ENCODE data around the gene DAGLB.
A peak's percentile ranks its signal among the peaks of the same experiment; 100 is the strongest.

Gene DAGLB

DNA sequence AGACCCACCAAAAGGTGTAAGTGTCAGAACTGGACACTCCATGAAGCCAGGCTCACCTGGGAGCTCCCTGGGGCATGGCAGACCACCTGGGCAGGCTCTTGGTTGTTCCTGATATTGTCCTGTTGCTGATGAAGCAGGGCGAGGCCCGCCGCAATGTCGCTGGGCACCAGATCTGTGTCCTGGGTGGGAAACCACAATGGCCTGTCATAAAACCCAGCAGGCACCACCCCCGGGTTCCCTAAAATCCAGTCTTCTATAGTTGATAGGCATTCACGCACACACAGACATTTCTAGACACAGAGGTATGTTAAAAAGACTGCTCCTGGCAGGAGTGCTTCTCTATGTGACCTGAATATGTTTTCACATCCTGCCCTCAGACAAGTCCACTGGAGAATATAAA is 15.0 kb downstream of the DAGLB start:
- FAIRE-seq (no peak), DNase-seq (ENCODE audit: low spot score) (no peak)

DNA sequence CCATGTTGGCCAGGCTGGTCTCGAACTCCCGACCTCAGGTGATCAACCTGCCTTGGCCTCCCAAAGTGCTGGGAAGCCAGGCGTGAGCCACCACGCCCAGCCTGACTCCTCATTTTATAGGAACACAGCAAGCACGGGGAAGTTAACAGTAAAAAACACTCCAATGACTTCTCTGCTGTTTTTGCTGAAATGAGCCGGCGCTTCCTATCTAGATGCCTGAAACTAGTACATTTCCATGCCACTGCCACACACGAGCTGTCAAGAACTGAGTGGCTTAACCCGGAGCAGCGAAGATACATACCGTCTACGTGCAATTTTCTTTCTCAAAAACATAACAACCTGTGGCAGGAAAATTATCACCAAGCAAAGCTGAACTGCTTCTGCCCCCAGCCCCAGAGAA is 16.8 kb downstream of the DAGLB start:
- FAIRE-seq (no peak), DNase-seq (ENCODE audit: low spot score) (no peak)

GRCh38 chr7:6430271-6430940 is 17.3 kb downstream of the DAGLB start:
- DNase-seq (ENCODE audit: low spot score), result peak; percentile 51

GRCh38 chr7:6425948-6426347 is 21.8 kb downstream of the DAGLB start:
- no peak for DNase-seq (ENCODE audit: low spot score)
- peak; percentile 95 for FAIRE-seq

More at GRCh38 chr7:6430271-6430940, 17.3 kb downstream of the DAGLB start:
- FAIRE-seq, result no peak

GRCh38 chr7:6423942-6424701 is 23.6 kb downstream of the DAGLB start:
- DNase-seq (ENCODE audit: low spot score) (peak; percentile 61), FAIRE-seq (no peak)

- FAIRE-seq, result peak; percentile 66
- no peak for DNase-seq (ENCODE audit: low spot score)
These were observed 24.7 kb downstream of the DAGLB start for GRCh38 chr7:6422926-6423632.

DNA sequence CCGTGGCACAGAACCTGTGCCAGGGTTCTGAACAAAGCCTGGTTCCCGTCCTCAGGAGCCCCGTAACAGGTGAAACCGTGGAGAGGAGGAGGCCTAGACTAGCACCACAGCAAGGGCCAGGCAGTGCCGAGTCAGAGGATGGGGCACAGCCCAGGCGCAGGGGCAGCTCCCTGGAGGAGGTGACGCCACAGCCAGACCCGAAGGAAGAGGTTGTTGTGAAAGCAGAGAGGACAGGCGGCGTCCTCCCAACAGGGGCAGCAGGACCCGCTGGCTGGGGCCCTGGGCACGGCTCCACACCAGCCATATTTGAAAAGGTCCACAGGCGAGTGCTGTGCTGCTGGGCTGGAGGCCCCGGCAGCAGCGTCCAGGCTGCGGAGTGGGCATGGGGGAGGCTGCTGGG is 25.7 kb downstream of the DAGLB start:
- peak; percentile 17 for FAIRE-seq

GRCh38 chr7:6420680-6421079 is 27.1 kb downstream of the DAGLB start:
- no peak for FAIRE-seq
- DNase-seq (ENCODE audit: low spot score), result no peak

More for the DNA sequence above, 25.7 kb downstream of the DAGLB start:
- no peak for DNase-seq (ENCODE audit: low spot score)

- DNase-seq (ENCODE audit: low spot score), result no peak
- peak; percentile 52 for FAIRE-seq
These were observed 28.4 kb downstream of the DAGLB start for GRCh38 chr7:6419310-6419773.

DNA sequence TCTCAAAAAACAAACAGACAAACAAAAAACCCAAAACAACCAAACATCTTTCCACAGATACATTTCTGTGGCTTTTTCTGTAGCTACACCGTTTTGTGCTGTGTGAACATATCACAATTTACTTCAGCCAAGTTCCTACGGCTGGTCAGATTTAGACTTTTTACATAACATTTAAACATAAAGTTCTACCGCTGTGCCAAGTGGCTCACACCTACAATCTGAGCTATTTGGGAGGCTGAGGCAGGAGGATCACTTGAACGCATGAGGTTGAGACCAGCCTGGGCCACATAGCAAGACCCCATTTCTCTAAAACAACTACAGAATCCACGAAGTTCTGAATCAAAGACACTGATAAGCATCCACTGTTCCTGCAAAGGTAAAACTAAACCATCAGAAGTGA is 30.3 kb downstream of the DAGLB start:
- no peak for DNase-seq (ENCODE audit: low spot score)
- no peak for FAIRE-seq

DNA sequence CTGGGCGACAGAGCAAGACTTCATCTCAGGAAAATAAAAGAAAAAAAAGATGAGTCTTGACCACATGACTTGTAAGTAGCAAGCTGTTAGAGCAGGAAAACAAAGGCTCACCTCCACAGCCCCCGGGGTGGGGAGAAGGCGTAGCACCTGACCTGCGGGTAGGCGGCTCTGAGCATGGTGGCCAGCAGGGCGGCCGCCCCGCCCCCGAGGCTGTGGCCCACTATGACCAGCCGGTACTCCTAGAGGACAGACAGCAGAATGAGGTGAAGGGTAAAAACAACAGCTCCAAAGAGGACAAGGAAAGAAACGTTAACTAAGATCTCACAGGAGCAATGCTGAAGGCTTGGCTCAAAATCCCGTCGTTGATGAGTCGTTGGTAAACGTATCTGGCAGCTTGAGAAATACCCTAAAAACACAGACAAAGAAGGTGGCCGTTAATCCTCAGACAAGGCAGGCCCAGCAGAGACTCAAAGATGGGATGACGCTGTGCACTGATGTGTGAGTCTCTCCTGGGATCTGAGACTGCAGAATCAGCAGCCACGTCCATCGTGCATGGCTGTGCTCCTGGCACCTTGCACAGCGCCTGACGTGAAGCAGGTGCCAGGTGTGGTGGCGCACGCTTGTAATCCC is 31.1 kb downstream of the DAGLB start:
- DNase-seq (ENCODE audit: low spot score) (no peak), FAIRE-seq (peak; percentile 95)

GRCh38 chr7:6413637-6414036 is 34.1 kb downstream of the DAGLB start:
- DNase-seq (ENCODE audit: low spot score) (no peak), FAIRE-seq (no peak)

GRCh38 chr7:6409944-6410693 is 37.6 kb downstream of the DAGLB start:
- FAIRE-seq (no peak), DNase-seq (ENCODE audit: low spot score) (no peak)

- FAIRE-seq, result no peak
- no peak for DNase-seq (ENCODE audit: low spot score)
These were observed 38.7 kb downstream of the DAGLB start for GRCh38 chr7:6409091-6409490.

- FAIRE-seq (no peak), DNase-seq (ENCODE audit: low spot score) (no peak)
These were observed 40.3 kb downstream of the DAGLB start for GRCh38 chr7:6407434-6407833.

DNA sequence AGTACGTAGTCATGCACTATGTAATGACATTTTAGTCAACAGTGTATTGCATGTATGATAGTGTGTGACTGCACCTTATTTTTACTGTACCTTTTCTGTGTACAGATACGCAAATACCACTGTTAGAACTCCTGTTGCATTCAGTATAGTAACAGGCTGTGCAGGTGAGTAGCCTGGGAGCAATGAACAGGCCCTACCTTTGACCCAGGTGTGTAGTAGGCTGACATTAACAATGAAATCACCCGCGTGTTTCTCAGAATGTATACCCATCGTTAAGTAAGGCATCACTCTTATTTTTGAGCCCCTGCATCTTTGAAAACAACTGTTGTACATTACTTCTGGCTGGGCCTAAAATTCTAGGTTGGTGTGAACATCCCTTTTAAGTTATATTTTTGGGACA is 41.6 kb downstream of the DAGLB start:
- DNase-seq (ENCODE audit: low spot score), result no peak
- FAIRE-seq, result peak; percentile 77

GRCh38 chr7:6403907-6404306 is 43.8 kb downstream of the DAGLB start:
- peak; percentile 75 for FAIRE-seq

GRCh38 chr7:6402741-6403140 is 45.0 kb downstream of the DAGLB start:
- peak; percentile 94 for FAIRE-seq

More at GRCh38 chr7:6403907-6404306, 43.8 kb downstream of the DAGLB start:
- no peak for DNase-seq (ENCODE audit: low spot score)

GRCh38 chr7:6402041-6402440 is 45.7 kb downstream of the DAGLB start:
- no peak for FAIRE-seq

More at GRCh38 chr7:6402741-6403140, 45.0 kb downstream of the DAGLB start:
- no peak for DNase-seq (ENCODE audit: low spot score)

DNA sequence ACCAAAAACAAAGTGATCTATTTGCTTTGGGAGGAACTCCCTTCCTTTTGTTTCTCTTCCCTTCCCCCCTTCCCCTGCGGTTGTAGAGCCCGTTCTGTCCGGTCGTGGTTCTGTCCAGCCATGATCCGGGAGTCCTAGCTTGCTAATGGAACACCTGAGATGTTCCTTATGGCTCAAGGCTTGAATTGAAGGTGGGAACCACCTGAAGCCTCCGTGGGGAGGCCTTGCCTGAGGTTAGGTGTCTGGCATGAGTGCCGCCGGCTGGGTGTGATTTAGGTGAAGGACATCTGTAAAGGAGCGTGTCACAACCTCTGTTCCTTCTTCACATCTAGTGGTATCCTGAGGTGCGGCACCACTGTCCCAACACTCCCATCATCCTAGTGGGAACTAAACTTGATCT is 46.2 kb downstream of the DAGLB start:
- FAIRE-seq (peak; percentile 90), DNase-seq (ENCODE audit: low spot score) (no peak)

More at GRCh38 chr7:6402041-6402440, 45.7 kb downstream of the DAGLB start:
- no peak for DNase-seq (ENCODE audit: low spot score)

All from urothelium cell line (cell line).